ENCODE measurements around the gene KIF5C. TPM values are rescaled to one million over a fixed set of nuclear protein-coding genes. Genes with fewer than 3 reads are reported as not detected.

The KIF5C gene
- total and polyA plus RNA-seq, 7 experiments from 2014 or later: 0.58 to 14.3 (median 5.1) TPM

DNA sequence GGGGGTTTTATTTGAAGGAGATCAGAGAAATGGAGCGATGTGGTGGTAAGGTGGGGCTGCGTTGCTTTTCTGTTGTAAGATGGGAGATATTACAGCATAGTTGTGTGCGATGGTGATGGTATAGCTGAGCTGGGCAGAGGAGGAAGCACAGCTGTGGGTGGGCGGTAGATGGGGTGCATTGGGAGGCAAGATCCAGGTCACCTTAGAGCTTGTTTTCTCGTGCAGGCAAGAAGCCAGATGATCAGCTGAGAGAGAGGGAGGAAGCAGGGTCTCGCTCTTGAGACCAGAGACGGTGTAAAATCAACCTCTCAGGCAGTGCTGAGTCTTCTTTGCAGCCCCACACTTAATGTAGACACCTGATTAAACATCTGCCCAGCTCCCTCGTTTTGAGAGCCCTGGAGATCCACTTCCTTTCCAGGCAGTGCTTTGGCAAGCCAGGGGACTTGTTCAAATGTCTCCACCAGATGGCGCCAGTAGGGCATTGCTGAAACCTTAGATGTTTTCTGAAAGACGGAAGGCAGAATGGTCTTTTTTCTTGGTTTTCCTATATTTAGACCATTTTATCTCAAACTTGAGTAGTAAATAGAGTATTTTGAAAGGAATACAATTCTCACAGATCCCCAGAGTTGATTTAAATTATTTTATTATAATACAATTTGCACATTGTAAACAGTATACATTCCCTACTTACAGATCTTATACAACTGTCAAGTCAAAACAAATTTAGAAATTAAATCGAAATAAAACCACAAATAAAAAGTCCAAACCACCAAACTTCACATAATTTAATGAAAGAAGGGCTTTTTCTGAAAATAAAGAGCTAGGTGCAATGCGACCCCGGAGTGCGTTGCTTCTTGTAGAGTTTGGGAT lies 142.3 kb downstream of the KIF5C start:
- no peaks in the 10 kb centered on the region for H3K27me3 Mint-ChIP-seq
- H3K4me1 ChIP-seq (ENCODE audit: control insufficient read depth in 2 of 2, insufficient read depth in 2 of 2, low read length in 2 of 2): no peaks in the 10 kb centered on the region
- H3K4me3 ChIP-seq (ENCODE audit: low read length): no peak overlapping the region
- H3K9me3 Mint-ChIP-seq: no peaks in the 10 kb centered on the region
- ChIA-PET POLR2A (no interaction called here), CTCF (interaction anchor here (0.8 to 2.2 kb wide), 10 partner anchors 9 to 551 kb away, joined by 3 to 10 read pairs (median 4); no protein-coding TSS in a partner anchor)
- intact Hi-C loops (cut with micrococcal nuclease): loop anchor here (1.0 to 5.0 kb wide), 3 partner anchors 295 to 544 kb away; no protein-coding TSS in a partner anchor
- ATAC-seq (peak; percentile 82), DNase-seq (peak; percentile 24 to 71 (median 60))
- H3K27me3 ChIP-seq (ENCODE audit: control insufficient read depth in 2 of 2, insufficient read depth in 2 of 2, low read length in 2 of 2): no peaks in the 10 kb centered on the region
- no peaks in the 10 kb centered on the region for H3K9me3 ChIP-seq (ENCODE audit: control insufficient read depth in 2 of 3, low read length in 3 of 3)
- no peak overlapping the region for H3K27ac Mint-ChIP-seq
- H3K4me1 Mint-ChIP-seq: peaks cover 0 to 10% (median 5%) of the 10 kb centered on the region in 7 donors
- H3K36me3 Mint-ChIP-seq: no peaks in the 10 kb centered on the region
- H3K4me3 Mint-ChIP-seq: no peak overlapping the region
- H3K27ac ChIP-seq (ENCODE audit: low read depth, low read length): no peak overlapping the region
- H3K36me3 ChIP-seq (ENCODE audit: control insufficient read depth in 2 of 3, insufficient read depth in 3 of 3, low read length in 3 of 3): no peaks in the 10 kb centered on the region

DNA sequence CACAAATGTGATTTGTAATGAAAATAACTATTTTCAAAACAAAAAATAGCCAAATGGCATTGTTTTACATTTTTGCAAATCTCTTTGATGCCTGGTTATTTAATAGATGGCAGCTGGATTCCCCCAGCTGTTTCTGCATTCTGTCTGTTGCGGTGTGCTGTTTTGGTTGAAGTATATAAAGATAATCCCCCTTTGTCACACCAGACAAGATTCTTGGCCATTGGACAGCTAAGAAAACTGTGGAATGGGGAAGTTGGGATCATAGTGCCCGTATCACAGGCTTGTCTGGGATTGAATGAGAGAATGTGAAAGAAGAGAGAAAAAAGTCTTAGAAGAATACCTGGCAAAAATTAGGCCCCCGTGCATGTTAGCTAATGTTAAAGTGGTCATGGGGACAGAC lies 144.0 kb downstream of the KIF5C start:
- H3K4me3 Mint-ChIP-seq: no peak overlapping the region
- H3K27me3 Mint-ChIP-seq: no peaks in the 10 kb centered on the region
- ATAC-seq: no peak
- no peaks in the 10 kb centered on the region for H3K9me3 Mint-ChIP-seq
- Histone ChIP-seq H3K9me3 (ENCODE audit: control insufficient read depth in 2 of 3, low read length in 3 of 3) (no peaks in the 10 kb centered on the region), H3K27me3 (ENCODE audit: control insufficient read depth in 2 of 2, insufficient read depth in 2 of 2, low read length in 2 of 2) (no peaks in the 10 kb centered on the region), H3K4me1 (ENCODE audit: control insufficient read depth in 2 of 2, insufficient read depth in 2 of 2, low read length in 2 of 2) (no peaks in the 10 kb centered on the region), H3K36me3 (ENCODE audit: control insufficient read depth in 2 of 3, insufficient read depth in 3 of 3, low read length in 3 of 3) (no peaks in the 10 kb centered on the region), H3K4me3 (ENCODE audit: low read length) (no peak overlapping the region), H3K27ac (ENCODE audit: low read depth, low read length) (no peak overlapping the region)
- ChIA-PET POLR2A (no interaction called here), CTCF (interaction anchor here (0.6 to 2.2 kb wide), 3 partner anchors 15 to 1031 kb away, joined by 4 to 11 read pairs (median 4); no protein-coding TSS in a partner anchor)
- DNase-seq: no peak
- H3K27ac Mint-ChIP-seq: no peak overlapping the region
- H3K4me1 Mint-ChIP-seq: peaks cover 0 to 10% (median 5%) of the 10 kb centered on the region in 7 donors
- intact Hi-C loops (cut with micrococcal nuclease): loop anchor here in 1 of 2 donors (5.0 kb wide), 1 partner anchor 293 kb away; no protein-coding TSS in a partner anchor
- peaks cover 0 to 4% (median 0%) of the 10 kb centered on the region in 5 donors for H3K36me3 Mint-ChIP-seq

- POLR2A ChIA-PET: no interaction called here
- intact Hi-C loops (cut with micrococcal nuclease): loop anchor here in 1 of 2 donors (5.0 kb wide), 1 partner anchor 293 kb away; no protein-coding TSS in a partner anchor
- DNase-seq: no peak
- H3K36me3 Mint-ChIP-seq: peaks cover 0 to 4% (median 0%) of the 10 kb centered on the region in 5 donors
- Histone ChIP-seq H3K9me3 (ENCODE audit: control insufficient read depth in 2 of 3, low read length in 3 of 3) (no peaks in the 10 kb centered on the region), H3K36me3 (ENCODE audit: control insufficient read depth in 2 of 3, insufficient read depth in 3 of 3, low read length in 3 of 3) (no peaks in the 10 kb centered on the region), H3K4me1 (ENCODE audit: control insufficient read depth in 2 of 2, insufficient read depth in 2 of 2, low read length in 2 of 2) (no peaks in the 10 kb centered on the region), H3K27ac (ENCODE audit: low read depth, low read length) (no peak overlapping the region), H3K4me3 (ENCODE audit: low read length) (no peak overlapping the region), H3K27me3 (ENCODE audit: control insufficient read depth in 2 of 2, insufficient read depth in 2 of 2, low read length in 2 of 2) (no peaks in the 10 kb centered on the region)
- H3K4me1 Mint-ChIP-seq: peaks cover 0 to 10% (median 5%) of the 10 kb centered on the region in 7 donors
- H3K27me3 Mint-ChIP-seq: no peaks in the 10 kb centered on the region
- CTCF ChIA-PET: interaction anchor here (2.2 kb wide), 1 partner anchor 542 kb away, joined by 11 read pairs; no protein-coding TSS in a partner anchor
- H3K9me3 Mint-ChIP-seq: no peaks in the 10 kb centered on the region
- H3K27ac Mint-ChIP-seq: no peak overlapping the region
- H3K4me3 Mint-ChIP-seq: no peak overlapping the region
- ATAC-seq: no peak
Measured at GRCh38 chr2:149019768-149020167, 144.7 kb downstream of the KIF5C start.

DNA sequence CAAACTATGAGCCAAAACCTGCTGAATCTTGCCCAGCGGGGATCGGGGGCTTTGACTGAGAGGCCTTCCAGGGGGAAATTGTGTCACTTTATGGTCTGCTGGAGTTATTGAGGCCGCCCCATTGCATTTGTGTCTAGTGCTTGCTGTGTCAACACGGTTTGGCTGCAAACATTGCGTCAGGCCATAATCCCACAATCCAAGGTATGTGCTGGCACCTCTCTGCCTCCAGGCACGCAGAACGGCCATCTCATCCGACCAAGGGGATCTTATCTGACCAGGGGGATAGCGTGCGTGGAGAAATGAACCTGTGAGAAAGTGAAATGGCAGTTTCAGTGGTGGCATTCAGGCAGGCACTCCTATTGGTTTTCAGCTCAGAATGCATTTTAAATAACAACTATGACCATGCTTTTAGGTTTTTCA lies 145.4 kb downstream of the KIF5C start:
- no peak for ATAC-seq
- Histone ChIP-seq H3K4me3 (ENCODE audit: low read length) (no peak overlapping the region), H3K27ac (ENCODE audit: low read depth, low read length) (no peak overlapping the region), H3K4me1 (ENCODE audit: control insufficient read depth in 2 of 2, insufficient read depth in 2 of 2, low read length in 2 of 2) (no peaks in the 10 kb centered on the region), H3K27me3 (ENCODE audit: control insufficient read depth in 2 of 2, insufficient read depth in 2 of 2, low read length in 2 of 2) (no peaks in the 10 kb centered on the region), H3K36me3 (ENCODE audit: control insufficient read depth in 2 of 3, insufficient read depth in 3 of 3, low read length in 3 of 3) (no peaks in the 10 kb centered on the region), H3K9me3 (ENCODE audit: control insufficient read depth in 2 of 3, low read length in 3 of 3) (no peaks in the 10 kb centered on the region)
- ChIA-PET POLR2A (no interaction called here), CTCF (no interaction called here)
- DNase-seq: no peak
- H3K4me3 Mint-ChIP-seq: no peak overlapping the region
- H3K9me3 Mint-ChIP-seq: no peaks in the 10 kb centered on the region
- peak overlapping the region in 1 of 9 donors; percentile 1 for H3K27ac Mint-ChIP-seq
- H3K36me3 Mint-ChIP-seq: peaks cover 0 to 4% (median 0%) of the 10 kb centered on the region in 5 donors
- intact Hi-C loops (cut with micrococcal nuclease): no loop called here
- no peaks in the 10 kb centered on the region for H3K27me3 Mint-ChIP-seq
- H3K4me1 Mint-ChIP-seq: peaks cover 0 to 10% (median 5%) of the 10 kb centered on the region in 7 donors

- peaks cover 0 to 10% (median 5%) of the 10 kb centered on the region in 7 donors for H3K4me1 Mint-ChIP-seq
- H3K4me1 ChIP-seq (ENCODE audit: control insufficient read depth in 2 of 2, insufficient read depth in 2 of 2, low read length in 2 of 2): no peaks in the 10 kb centered on the region
- H3K9me3 ChIP-seq (ENCODE audit: control insufficient read depth in 2 of 3, low read length in 3 of 3): no peaks in the 10 kb centered on the region
- peaks cover 0 to 3% of the 10 kb centered on the region in 2 donors for H3K27me3 ChIP-seq (ENCODE audit: control insufficient read depth in 2 of 2, insufficient read depth in 2 of 2, low read length in 2 of 2)
- no peaks in the 10 kb centered on the region for H3K9me3 Mint-ChIP-seq
- H3K27ac ChIP-seq (ENCODE audit: low read depth, low read length): no peak overlapping the region
- intact Hi-C loops (cut with micrococcal nuclease): no loop called here
- H3K27me3 Mint-ChIP-seq: no peaks in the 10 kb centered on the region
- ChIA-PET CTCF (no interaction called here), POLR2A (no interaction called here)
- no peak overlapping the region for H3K4me3 Mint-ChIP-seq
- H3K4me3 ChIP-seq (ENCODE audit: low read length): no peak overlapping the region
- H3K36me3 Mint-ChIP-seq: peaks cover 0 to 4% (median 0%) of the 10 kb centered on the region in 5 donors
- no peaks in the 10 kb centered on the region for H3K36me3 ChIP-seq (ENCODE audit: control insufficient read depth in 2 of 3, insufficient read depth in 3 of 3, low read length in 3 of 3)
- ATAC-seq (no peak), DNase-seq (no peak)
- H3K27ac Mint-ChIP-seq: no peak overlapping the region
Measured at GRCh38 chr2:149021271-149021719, 146.3 kb downstream of the KIF5C start.

DNA sequence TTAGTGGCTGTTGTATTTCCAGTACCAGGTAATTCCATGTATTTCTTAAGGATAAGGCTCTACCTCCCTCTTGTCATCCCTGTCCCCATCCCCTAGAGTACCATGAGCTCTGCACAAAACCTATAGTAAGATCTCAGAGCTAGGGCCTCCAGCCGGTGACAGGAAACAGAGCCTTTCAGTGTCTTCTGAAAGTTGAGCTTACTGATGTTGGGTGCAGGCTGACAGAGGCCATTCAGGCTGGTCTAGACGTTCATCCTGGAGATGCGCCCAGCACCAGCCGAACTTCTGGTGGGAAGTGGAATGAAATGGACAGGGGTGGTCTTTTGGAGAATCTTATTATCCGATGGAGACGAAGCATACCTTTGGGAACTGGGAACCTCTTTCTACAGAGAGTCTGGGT lies 146.7 kb downstream of the KIF5C start:
- ChIA-PET CTCF (no interaction called here), POLR2A (no interaction called here)
- Mint-ChIP-seq H3K27me3 (no peaks in the 10 kb centered on the region), H3K27ac (no peak overlapping the region), H3K4me1 (peaks cover 0 to 7% (median 5%) of the 10 kb centered on the region in 7 donors), H3K36me3 (peaks cover 0 to 4% (median 0%) of the 10 kb centered on the region in 5 donors), H3K9me3 (no peaks in the 10 kb centered on the region), H3K4me3 (no peak overlapping the region)
- no peaks in the 10 kb centered on the region for H3K9me3 ChIP-seq (ENCODE audit: control insufficient read depth in 2 of 3, low read length in 3 of 3)
- no peak for DNase-seq
- intact Hi-C loops (cut with micrococcal nuclease): no loop called here
- no peak for ATAC-seq
- H3K27me3 ChIP-seq (ENCODE audit: control insufficient read depth in 2 of 2, insufficient read depth in 2 of 2, low read length in 2 of 2): peaks cover 0 to 3% of the 10 kb centered on the region in 2 donors
- H3K27ac ChIP-seq (ENCODE audit: low read depth, low read length): no peak overlapping the region
- no peaks in the 10 kb centered on the region for H3K36me3 ChIP-seq (ENCODE audit: control insufficient read depth in 2 of 3, insufficient read depth in 3 of 3, low read length in 3 of 3)
- no peak overlapping the region for H3K4me3 ChIP-seq (ENCODE audit: low read length)
- H3K4me1 ChIP-seq (ENCODE audit: control insufficient read depth in 2 of 2, insufficient read depth in 2 of 2, low read length in 2 of 2): no peaks in the 10 kb centered on the region
